Keratinocyte (primary cell): Measurements from ENCODE around the gene KIF14. TPM values are rescaled to one million over a fixed set of nuclear protein-coding genes. Genes with fewer than 3 reads are reported as not detected.
A peak's percentile ranks its signal among the peaks of the same experiment; 100 is the strongest.

Experiments used
- DNase-seq: peaks from one replicate; pipeline ENCODE4 v3.0.0-alpha.2; 2011; ENCODE audit warnings: low read depth, missing footprints, low spot score
- FAIRE-seq: peaks from 2 replicates; lab custom pipeline; 2011; peaks lifted over from hg19 to GRCh38; lab: Jason Lieb, UNC
- H2AFZ ChIP-seq: 2 replicates; pipeline ENCODE4 v1.6.0; 2012; ENCODE audit warnings: low read length, control low read depth, inconsistent platforms; ENCODE audit not compliant: control insufficient read depth
- H3K27ac ChIP-seq: 2 replicates; pipeline ENCODE4 v1.5.1; 2011; ENCODE audit warnings: low read length; ENCODE audit not compliant: control insufficient read depth, insufficient read depth
- H3K27me3 ChIP-seq: 3 replicates; pipeline ENCODE4 v1.6.0; 2011; ENCODE audit warnings: low read length; ENCODE audit not compliant: control insufficient read depth, insufficient read depth; ENCODE audit errors: extremely low read depth
- H3K36me3 ChIP-seq, 2 experiments: 2 replicates in 1 of 2; 3 replicates in 1 of 2; pipeline ENCODE4 v1.5.1; 2011; ENCODE audit warnings: low read length in 2 of 2, mild to moderate bottlenecking in 1 of 2; ENCODE audit not compliant: control insufficient read depth in 2 of 2, insufficient read depth in 2 of 2; ENCODE audit errors: extremely low read depth in 1 of 2
- H3K4me1 ChIP-seq: 3 replicates; pipeline ENCODE4 v1.5.1; 2011; ENCODE audit warnings: low read length; ENCODE audit not compliant: control insufficient read depth, insufficient read depth; ENCODE audit errors: extremely low read depth
- H3K4me2 ChIP-seq: 3 replicates; pipeline ENCODE4 v1.6.0; 2011; ENCODE audit warnings: low read depth, low read length; ENCODE audit not compliant: control insufficient read depth, insufficient read depth; ENCODE audit errors: extremely low read depth
- H3K4me3 ChIP-seq, 3 experiments: fragments of 200-600 bp in 1 of 3; sonication (generic) in 1 of 3; 2 replicates in 2 of 3; 3 replicates in 1 of 3; pipeline ENCODE4 v1.5.1; 2011 to 2016; ENCODE audit warnings: low read length in 3 of 3, mild to moderate bottlenecking in 3 of 3, control low read depth in 2 of 3, inconsistent platforms in 1 of 3, low read depth in 1 of 3, mixed read lengths in 1 of 3, mixed run types in 1 of 3, moderate library complexity in 1 of 3; ENCODE audit not compliant: control insufficient read depth in 2 of 3, insufficient read depth in 2 of 3; ENCODE audit errors: extremely low read depth in 1 of 3
- H3K79me2 ChIP-seq: 2 replicates; pipeline ENCODE4 v1.6.0; 2012; ENCODE audit warnings: low read length; ENCODE audit not compliant: control insufficient read depth, insufficient read depth
- H3K9ac ChIP-seq: 3 replicates; pipeline ENCODE4 v1.6.0; 2011; ENCODE audit warnings: low read length; ENCODE audit not compliant: control insufficient read depth, insufficient read depth; ENCODE audit errors: extremely low read depth
- H3K9me1 ChIP-seq: 3 replicates; pipeline ENCODE4 v1.6.0; 2011; ENCODE audit warnings: low read length; ENCODE audit not compliant: control insufficient read depth, insufficient read depth; ENCODE audit errors: extremely low read depth
- H3K9me3 ChIP-seq: 2 replicates; pipeline ENCODE4 v1.5.1; 2012; ENCODE audit warnings: low read depth, low read length; ENCODE audit not compliant: control insufficient read depth
- H4K20me1 ChIP-seq: 3 replicates; pipeline ENCODE4 v1.6.0; 2011; ENCODE audit warnings: low read length; ENCODE audit not compliant: control insufficient read depth, insufficient read depth; ENCODE audit errors: extremely low read depth
- EZH2 ChIP-seq: IDR thresholded peaks from one replicate; pipeline ENCODE4 v1.6.1; 2012; ENCODE audit warnings: inconsistent platforms, mild to moderate bottlenecking, low read length, moderate library complexity
- dilution Hi-C: fragments of 300-500 bp; cut with MboI; formaldehyde crosslinking; loops from one replicate; pipeline ENCODE4 v1.7.0; 2020; ENCODE audit warnings: low sequenced_read_pairs; ENCODE audit not compliant: extremely low pct_ligation_motif_present
- polyA plus RNA-seq, 5 experiments: library from polyadenylated mRNA; depleted of rRNA in 3 of 5; stranded (reverse) in 3 of 5; stranded (forward) in 1 of 5; unstranded in 1 of 5; fragments of >200 nt; gene quantifications; 1 replicate in 1 of 5; 2 replicates in 3 of 5; 3 replicates in 1 of 5; pipeline versions ENCODE4 v1.2.1 to v1.2.3, GENCODE V29; 2011 to 2012; ENCODE audit warnings: missing spikeins in 2 of 5, low read depth in 1 of 5, low replicate concordance in 1 of 5
- TF ChIP-seq, protein P1 (sequence below), 3 experiments: IDR thresholded peaks in 1 of 3; conservative IDR thresholded peaks in 1 of 3; optimal IDR thresholded peaks in 1 of 3; 2 replicates in 2 of 3; 3 replicates in 1 of 3; pipeline versions ENCODE3 to v1.5.1; 2011; ENCODE audit warnings: low read length in 3 of 3, mild to moderate bottlenecking in 3 of 3, moderate library complexity in 2 of 3, control low read depth in 1 of 3, inconsistent platforms in 1 of 3; ENCODE audit not compliant: insufficient read depth in 2 of 3; ENCODE audit errors: extremely low read depth in 1 of 3

KIF14 gene
- polyA plus RNA-seq, 1 donor (not counting 4 experiments of a cell fraction or from before 2014, with no cell fraction given) = 6.2 TPM

DNA sequence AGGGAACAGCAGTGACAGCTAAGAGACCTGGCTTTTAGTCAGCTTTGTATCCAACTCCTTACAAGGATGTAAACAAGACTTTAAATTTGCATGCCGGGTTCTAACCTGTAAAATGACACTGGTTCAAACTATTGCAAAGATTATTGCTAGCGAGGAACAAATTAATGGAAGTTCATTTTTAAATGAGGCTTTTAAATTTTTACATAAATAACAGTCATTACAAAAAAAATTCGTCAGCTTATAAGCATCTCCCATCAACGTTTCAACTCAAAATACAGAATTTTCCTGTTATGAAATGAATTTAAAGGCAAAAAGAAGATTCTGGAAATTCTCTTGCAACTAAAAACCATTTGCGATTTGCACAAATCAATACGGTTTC, 668 bp downstream of the KIF14 start:
- Histone ChIP-seq H3K4me1 (peaks cover 20% of the 10 kb centered on the region), H3K4me2 (peak overlapping the region; percentile 95), H4K20me1 (peaks cover 3% of the 10 kb centered on the region), H3K27me3 (no peaks in the 10 kb centered on the region), H3K36me3 (peaks cover 0 to 7% of the 10 kb centered on the region in 2 experiments), H3K9me1 (no peaks in the 10 kb centered on the region), H2AFZ (peak overlapping the region; percentile 90), H3K9ac (peak overlapping the region; percentile 98), H3K4me3 (peak overlapping the region; percentile 80 to 90 (median 89)), H3K79me2 (peaks cover 12% of the 10 kb centered on the region), H3K27ac (peak overlapping the region; percentile 97), H3K9me3 (no peaks in the 10 kb centered on the region)
- no peak for FAIRE-seq
- no peak for DNase-seq
- TF ChIP-seq, protein P1, sequence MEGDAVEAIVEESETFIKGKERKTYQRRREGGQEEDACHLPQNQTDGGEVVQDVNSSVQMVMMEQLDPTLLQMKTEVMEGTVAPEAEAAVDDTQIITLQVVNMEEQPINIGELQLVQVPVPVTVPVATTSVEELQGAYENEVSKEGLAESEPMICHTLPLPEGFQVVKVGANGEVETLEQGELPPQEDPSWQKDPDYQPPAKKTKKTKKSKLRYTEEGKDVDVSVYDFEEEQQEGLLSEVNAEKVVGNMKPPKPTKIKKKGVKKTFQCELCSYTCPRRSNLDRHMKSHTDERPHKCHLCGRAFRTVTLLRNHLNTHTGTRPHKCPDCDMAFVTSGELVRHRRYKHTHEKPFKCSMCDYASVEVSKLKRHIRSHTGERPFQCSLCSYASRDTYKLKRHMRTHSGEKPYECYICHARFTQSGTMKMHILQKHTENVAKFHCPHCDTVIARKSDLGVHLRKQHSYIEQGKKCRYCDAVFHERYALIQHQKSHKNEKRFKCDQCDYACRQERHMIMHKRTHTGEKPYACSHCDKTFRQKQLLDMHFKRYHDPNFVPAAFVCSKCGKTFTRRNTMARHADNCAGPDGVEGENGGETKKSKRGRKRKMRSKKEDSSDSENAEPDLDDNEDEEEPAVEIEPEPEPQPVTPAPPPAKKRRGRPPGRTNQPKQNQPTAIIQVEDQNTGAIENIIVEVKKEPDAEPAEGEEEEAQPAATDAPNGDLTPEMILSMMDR (optimal IDR thresholded peaks at IDR 0.05 in 1 of 3, IDR thresholded peaks at IDR 0.05 in 1 of 3, conservative IDR thresholded peaks at IDR 0.05 in 1 of 3; ENCODE audit: extremely low read depth in 1 of 3, insufficient read depth in 2 of 3, low read length in 3 of 3) = no peak
- no peak for TF ChIP-seq EZH2
- dilution Hi-C loops = loop anchor here (25.0 kb wide), 1 partner anchor 167 kb away; no protein-coding TSS in a partner anchor

DNA sequence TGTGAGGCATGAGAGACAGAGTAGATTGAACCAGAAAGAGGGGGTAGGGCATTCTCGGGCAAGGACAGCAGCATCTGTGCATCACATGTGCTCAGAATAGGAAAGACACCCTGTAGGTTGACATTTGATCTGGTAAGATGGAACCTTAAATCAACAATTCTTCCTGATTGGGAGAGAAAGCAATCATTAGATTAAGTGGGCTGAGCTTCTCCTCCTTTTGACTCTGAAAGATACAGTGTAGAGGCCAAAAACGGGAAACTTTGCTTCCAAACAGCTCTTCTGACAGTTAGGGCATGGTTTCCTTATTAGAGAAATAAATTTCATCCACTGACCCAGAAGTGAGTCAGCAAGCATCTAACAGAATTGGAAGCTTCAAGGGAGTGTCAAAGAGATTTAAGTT, 9.7 kb downstream of the KIF14 start:
- no peaks in the 10 kb centered on the region for H4K20me1 ChIP-seq
- H2AFZ ChIP-seq = no peak overlapping the region
- no peaks in the 10 kb centered on the region for H3K9me3 ChIP-seq
- no peak overlapping the region for H3K9ac ChIP-seq
- no peak overlapping the region for H3K4me3 ChIP-seq
- no peak overlapping the region for H3K27ac ChIP-seq
- no peaks in the 10 kb centered on the region for H3K4me1 ChIP-seq
- dilution Hi-C loops = loop anchor here (25.0 kb wide), 1 partner anchor 176 kb away; no protein-coding TSS in a partner anchor
- no peaks in the 10 kb centered on the region for H3K79me2 ChIP-seq
- no peaks in the 10 kb centered on the region for H3K9me1 ChIP-seq
- no peak overlapping the region for H3K4me2 ChIP-seq
- H3K27me3 ChIP-seq = no peaks in the 10 kb centered on the region
- no peak for TF ChIP-seq EZH2
- TF ChIP-seq, protein P1 (optimal IDR thresholded peaks at IDR 0.05 in 1 of 3, IDR thresholded peaks at IDR 0.05 in 1 of 3, conservative IDR thresholded peaks at IDR 0.05 in 1 of 3; ENCODE audit: extremely low read depth in 1 of 3, insufficient read depth in 2 of 3, low read length in 3 of 3) = no peak
- H3K36me3 ChIP-seq = peaks cover 0 to 7% of the 10 kb centered on the region in 2 experiments
- no peak for DNase-seq
- no peak for FAIRE-seq
